HG03060 (cell line): ENCODE data around the gene CMPK1.
"Not testable (repeated sequence)": the region's sequence is repeated elsewhere in the genome, so short reads cannot be mapped to it uniquely, and the experiment has no call there.

Source experiments
- ATAC-seq: cut with Tn5 transposase; IDR thresholded peaks from one replicate; pipeline ENCODE4 v1.9.1; 2021; ENCODE audit warnings: low read depth, moderate number of reproducible peaks; ENCODE audit not compliant: unreplicated experiment

Gene CMPK1

DNA sequence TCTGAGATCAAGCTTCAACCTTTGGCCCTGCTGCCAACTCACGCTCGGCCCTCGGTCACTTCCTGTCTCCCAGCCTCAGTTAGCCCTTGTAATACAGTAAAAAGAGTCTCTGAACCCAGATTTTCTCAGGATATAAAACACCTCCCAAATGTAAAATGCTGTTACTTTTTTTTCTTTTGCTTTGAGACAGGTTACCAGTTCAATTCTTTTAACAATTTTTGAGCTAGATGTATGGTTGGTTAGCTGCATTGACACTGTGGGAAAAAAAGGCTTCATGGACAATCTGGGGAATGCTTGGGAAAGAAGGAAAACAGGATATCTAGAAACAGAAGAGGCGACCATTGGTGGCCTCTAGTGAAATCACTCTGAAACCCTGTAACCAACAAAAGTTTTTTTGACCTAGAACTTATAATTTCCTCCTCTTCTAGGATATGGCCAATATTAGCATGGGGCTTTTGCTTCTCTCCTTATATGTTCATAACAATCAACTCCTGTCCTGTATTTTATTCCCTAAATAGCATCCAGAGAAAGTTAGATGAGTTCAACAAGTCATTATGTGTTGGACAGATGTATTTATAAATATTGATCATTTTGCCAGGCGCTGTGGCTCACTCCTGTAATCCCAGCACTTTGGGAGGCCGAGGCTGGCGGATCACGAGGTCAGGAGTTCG lies 1.3 kb downstream of the CMPK1 start:
- ATAC-seq = no peak

GRCh38 chr1:47337350-47337749 lies 3.8 kb downstream of the CMPK1 start:
- no peak for ATAC-seq

GRCh38 chr1:47338249-47339077 lies 4.9 kb downstream of the CMPK1 start:
- no peak for ATAC-seq

- ATAC-seq = no peak
Measured at GRCh38 chr1:47340227-47340626, 6.6 kb downstream of the CMPK1 start.

DNA sequence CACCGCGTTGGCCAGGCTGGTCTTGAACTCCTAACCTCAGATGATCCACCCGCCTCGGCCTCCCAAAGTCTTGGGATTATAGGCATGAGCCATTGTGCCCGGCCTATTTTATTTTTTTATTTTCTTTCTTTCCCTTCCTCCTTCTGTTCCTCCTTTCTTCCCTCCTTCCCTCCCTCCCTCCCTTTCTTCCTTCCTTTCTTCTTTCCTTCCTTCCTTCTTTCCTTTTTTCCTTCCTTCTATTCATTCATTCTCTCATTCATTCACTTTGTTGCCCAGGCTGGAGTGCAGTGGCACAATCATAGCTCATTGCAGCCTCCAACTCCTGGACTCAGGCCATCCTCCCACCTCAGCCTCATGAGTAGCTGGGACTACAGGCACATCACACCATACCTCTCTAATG lies 13.4 kb downstream of the CMPK1 start:
- ATAC-seq = not testable (repeated sequence)

DNA sequence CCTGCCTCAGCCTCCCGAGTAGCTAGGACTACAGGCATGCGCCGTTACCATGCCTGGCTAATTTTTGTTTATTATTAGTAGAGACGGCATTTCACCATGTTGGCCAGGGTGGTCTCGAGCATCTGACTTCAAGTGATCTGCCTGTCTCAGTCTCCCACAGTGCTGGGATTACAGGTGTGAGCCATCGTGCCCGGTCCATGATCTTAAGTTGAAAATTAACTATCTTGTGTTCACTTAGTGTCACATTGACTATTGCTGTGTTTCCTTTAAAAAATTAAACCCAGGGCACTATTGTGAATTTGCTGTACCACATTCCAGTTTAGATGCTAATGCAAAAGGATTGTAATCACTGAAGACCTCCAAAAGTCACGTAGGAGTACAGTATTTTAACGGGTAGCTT lies 14.1 kb downstream of the CMPK1 start:
- ATAC-seq = no peak

GRCh38 chr1:47348246-47348645 lies 14.7 kb downstream of the CMPK1 start:
- no peak for ATAC-seq

- ATAC-seq = peak; percentile 88
Measured at GRCh38 chr1:47351305-47351704, 17.7 kb downstream of the CMPK1 start.

GRCh38 chr1:47361380-47361779 lies 27.8 kb downstream of the CMPK1 start:
- no peak for ATAC-seq

DNA sequence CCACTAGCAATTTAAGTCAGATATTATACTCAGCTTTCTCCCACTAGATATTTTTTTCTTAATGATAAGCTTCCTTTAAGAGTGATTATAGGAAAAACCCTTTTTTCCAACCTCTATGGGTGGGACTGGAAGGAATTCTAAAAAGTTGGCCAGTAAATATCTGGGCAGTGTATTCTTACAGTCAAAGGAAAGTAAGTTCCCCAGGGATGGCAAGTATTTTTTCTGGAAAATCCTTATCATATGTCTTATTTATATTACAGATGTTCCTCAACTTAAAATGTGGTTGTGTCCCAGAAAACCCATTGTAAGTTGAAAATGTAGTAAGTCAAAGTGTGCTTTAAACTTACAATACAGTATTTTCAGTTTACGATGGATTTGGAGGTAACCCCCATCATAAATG lies 29.2 kb downstream of the CMPK1 start:
- ATAC-seq = no peak

- ATAC-seq = no peak
Measured at GRCh38 chr1:47367651-47368050, 34.1 kb downstream of the CMPK1 start.

GRCh38 chr1:47371016-47371517 lies 37.5 kb downstream of the CMPK1 start:
- ATAC-seq = no peak

DNA sequence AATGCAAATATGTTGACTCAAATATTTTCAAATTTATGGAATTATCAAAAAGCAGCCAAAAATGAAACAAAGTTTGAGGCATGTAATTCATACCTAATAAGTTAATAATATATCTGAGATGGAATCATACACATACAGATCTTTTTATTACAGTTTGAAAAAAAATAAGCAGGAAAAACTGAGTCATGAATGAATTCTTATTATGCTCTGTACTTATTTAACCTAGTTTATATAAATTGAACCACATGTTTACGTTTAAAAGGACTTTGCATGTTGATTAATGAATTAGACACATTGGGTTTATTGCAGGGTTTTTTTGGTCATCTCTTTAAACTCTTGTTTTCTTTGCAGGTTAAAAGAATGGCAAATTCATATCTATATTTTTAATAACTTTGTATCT lies 40.9 kb downstream of the CMPK1 start:
- no peak for ATAC-seq

DNA sequence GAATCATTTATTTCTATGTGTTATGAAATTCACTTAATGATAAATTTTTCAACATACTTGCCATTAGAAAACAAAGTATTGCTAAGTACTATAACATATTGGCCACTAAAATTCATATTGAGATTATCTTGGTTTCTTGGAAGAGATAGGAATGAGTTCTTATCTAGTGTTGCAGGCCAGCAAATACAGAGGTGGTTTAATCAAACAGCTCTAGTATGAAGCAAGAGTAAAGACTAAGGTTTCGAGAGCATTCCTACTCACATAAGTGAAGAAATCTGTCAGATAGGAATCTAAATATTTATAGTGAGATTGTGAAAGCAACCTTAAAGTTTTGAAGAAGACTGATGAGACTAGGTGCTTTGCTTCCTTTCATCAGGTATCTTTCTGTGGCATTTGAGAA lies 44.6 kb downstream of the CMPK1 start:
- no peak for ATAC-seq

DNA sequence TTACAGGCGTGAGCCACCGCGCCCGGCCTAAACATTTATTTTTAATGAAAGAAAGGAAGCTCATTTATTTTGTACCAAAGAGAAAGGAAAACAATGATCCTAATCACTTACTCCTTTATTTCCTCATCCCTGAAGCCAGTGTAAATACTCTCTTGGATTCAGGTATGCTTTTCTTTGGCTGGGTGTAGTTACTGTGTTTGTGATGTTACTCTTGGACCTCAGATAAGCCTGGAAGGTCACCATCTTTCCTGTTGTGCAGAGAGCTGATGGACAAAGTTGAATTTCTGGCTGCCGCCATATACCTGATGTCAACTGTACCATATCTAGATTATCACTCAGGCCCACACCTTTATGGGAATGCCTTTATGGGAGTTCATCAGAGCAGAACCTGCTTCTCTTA lies 47.1 kb downstream of the CMPK1 start:
- no peak for ATAC-seq

DNA sequence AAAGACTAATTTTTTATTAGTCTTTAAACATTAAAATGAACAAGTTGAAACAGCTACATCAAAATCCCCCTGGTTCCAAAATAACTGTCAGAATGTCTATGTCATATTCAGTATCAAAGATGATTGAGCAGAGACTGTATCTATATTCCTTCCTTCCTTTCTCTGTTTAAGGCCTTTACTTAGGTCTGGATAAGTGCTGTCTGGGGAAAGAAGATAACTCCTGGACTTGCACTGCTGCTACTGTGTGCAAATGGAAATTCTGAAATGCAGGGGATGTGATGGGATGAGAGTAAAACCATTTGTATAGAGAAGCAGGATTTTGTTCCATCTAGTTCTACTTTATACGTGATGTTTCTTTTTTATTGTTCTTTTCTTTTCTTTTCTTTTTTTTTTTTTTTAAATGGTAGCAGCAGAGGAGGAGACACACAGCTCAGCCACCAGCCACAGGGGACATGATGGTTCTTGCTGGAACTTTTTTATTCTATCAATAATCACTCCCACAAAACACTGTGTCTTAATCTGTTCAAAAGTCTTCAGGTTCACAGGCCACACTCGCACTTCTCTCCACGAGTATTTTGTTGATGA lies 48.9 kb downstream of the CMPK1 start:
- no peak for ATAC-seq

GRCh38 chr1:47384083-47384482 lies 50.5 kb downstream of the CMPK1 start:
- ATAC-seq = no peak

DNA sequence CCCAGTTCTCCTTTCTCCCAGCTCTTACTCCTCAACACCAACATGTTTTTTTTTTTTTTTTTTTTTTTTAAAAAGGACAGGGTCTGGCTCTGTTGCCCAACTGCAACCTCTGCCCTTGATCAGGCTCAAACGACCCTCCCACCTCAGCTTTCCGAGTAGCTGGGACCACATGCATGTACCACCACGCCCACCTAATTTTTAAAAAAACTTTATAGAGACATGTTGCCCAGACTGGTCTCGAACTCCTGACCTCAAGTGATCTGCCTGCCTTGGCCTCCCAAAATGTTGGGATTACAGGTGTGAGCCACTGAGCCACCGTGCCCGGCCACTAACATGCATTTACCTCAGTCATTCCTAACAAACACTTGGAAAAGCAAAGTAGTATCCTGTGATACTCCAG lies 51.4 kb downstream of the CMPK1 start:
- no peak for ATAC-seq

- no peak for ATAC-seq
Measured at GRCh38 chr1:47386268-47386667, 52.7 kb downstream of the CMPK1 start.

DNA sequence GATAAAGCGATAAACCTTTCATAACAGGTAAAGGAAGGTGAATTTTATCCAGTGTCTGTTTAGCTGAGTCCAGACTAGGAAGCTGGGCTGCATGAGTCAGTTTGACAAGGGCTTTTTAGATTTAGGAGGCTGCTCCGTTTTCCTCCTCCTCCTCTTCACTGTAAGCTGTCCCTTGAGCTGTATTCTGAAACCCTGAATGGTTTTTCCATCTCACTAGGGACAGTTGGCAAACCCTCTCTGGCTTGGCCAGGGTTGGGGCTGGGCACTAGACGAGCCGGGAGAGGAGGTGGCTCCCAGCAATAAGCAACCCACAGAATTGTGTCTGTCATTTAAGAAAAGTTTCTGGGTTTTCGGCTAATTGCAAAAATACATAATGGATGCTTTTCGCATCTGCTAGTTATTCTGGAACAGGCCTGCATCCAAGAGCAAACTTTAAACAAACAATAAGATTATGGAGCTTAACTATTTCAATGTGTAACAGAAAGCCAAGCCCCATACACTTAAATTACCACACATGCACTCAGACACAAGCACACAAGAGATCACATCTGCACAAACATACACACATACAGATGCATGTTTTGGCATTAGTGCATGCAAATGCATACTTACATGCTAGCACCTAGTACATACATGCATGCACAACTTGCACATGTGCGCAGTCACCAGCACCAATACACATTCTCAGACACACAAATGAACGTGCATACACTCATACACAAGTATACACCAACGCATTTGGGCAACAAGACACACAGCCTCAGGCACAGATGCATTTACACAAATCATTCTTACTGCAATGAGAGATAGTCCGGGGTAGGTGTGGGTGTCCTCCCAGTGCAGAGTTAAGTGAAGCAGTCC lies 54.7 kb downstream of the CMPK1 start:
- ATAC-seq = no peak

- peak; percentile 58 for ATAC-seq
Measured at GRCh38 chr1:47388891-47389238, 55.3 kb downstream of the CMPK1 start.
